HG03097 (cell line): ENCODE results near the gene LEFTY2.
"Not testable (repeated sequence)": the region's sequence is repeated elsewhere in the genome, so short reads cannot be mapped to it uniquely, and the experiment has no call there.

ENCODE experiments used
- ATAC-seq: cut with Tn5 transposase; IDR thresholded peaks from one replicate; pipeline ENCODE4 v1.9.1; 2021; ENCODE audit not compliant: unreplicated experiment, low FRiP score

The LEFTY2 gene

GRCh38 chr1:225931270-225932136, 9.5 kb downstream of the LEFTY2 start:
- ATAC-seq, result no peak

- ATAC-seq, result no peak
Observed at GRCh38 chr1:225930566-225930965, 10.5 kb downstream of the LEFTY2 start.

GRCh38 chr1:225929462-225929861, 11.6 kb downstream of the LEFTY2 start:
- not testable (repeated sequence) for ATAC-seq

- no peak for ATAC-seq
Observed at GRCh38 chr1:225928186-225929175, 12.5 kb downstream of the LEFTY2 start.

GRCh38 chr1:225926551-225927113, 14.4 kb downstream of the LEFTY2 start:
- no peak for ATAC-seq

- peak; percentile 97 for ATAC-seq
Observed at GRCh38 chr1:225923692-225924555, 17.1 kb downstream of the LEFTY2 start, which contains the start of gene PYCR2. Gene PYCR2, minus strand, starts transcription at chr1:225924250. Its CDS starts 140 bp downstream, at chr1:225924110.

- ATAC-seq, result peak; percentile 0
Observed at GRCh38 chr1:225923381-225923691, 17.7 kb downstream of the LEFTY2 start.

- ATAC-seq, result no peak
Observed at GRCh38 chr1:225921734-225922709, 19.0 kb downstream of the LEFTY2 start.

- no peak for ATAC-seq
Observed at GRCh38 chr1:225919906-225920305, 21.1 kb downstream of the LEFTY2 start.

GRCh38 chr1:225918280-225918679, 22.7 kb downstream of the LEFTY2 start:
- ATAC-seq, result no peak

GRCh38 chr1:225917536-225917935, 23.5 kb downstream of the LEFTY2 start:
- no peak for ATAC-seq

GRCh38 chr1:225917101-225917500, 23.9 kb downstream of the LEFTY2 start:
- no peak for ATAC-seq

GRCh38 chr1:225915538-225915991, 25.5 kb downstream of the LEFTY2 start:
- no peak for ATAC-seq

GRCh38 chr1:225914947-225915346, 26.1 kb downstream of the LEFTY2 start:
- no peak for ATAC-seq

GRCh38 chr1:225914391-225914790, 26.6 kb downstream of the LEFTY2 start:
- no peak for ATAC-seq

GRCh38 chr1:225911191-225912130, 29.6 kb downstream of the LEFTY2 start:
- ATAC-seq, result no peak

GRCh38 chr1:225909477-225909876, 31.5 kb downstream of the LEFTY2 start:
- no peak for ATAC-seq

- ATAC-seq, result no peak
Observed at GRCh38 chr1:225908773-225909172, 32.2 kb downstream of the LEFTY2 start.
